ENCODE data around the gene BMAL1. TPM values are rescaled to one million over a fixed set of nuclear protein-coding genes. Genes with fewer than 3 reads are reported as not detected.

BMAL1 gene
- total RNA-seq, 4 donors from 2014 or later: 57.8 to 143 (median 80.8) TPM

- no peak for TF ChIP-seq CTCF (IDR thresholded peaks at IDR 0.05)
- no peak for TF ChIP-seq EP300 (IDR thresholded peaks at IDR 0.05)
- no peak for TF ChIP-seq POLR2AphosphoS5 (IDR thresholded peaks at IDR 0.05)
- no peak for TF ChIP-seq POLR2A (IDR thresholded peaks at IDR 0.05)
- 97% methylated on average over 9 of the region's 9 CpGs for WGBS
- Histone ChIP-seq H3K4me3 (no peak overlapping the region), H3K27me3 (no peaks in the 10 kb centered on the region), H3K27ac (no peak overlapping the region), H3K36me3 (peaks cover 94% of the 10 kb centered on the region), H3K9me3 (no peaks in the 10 kb centered on the region), H3K4me1 (no peaks in the 10 kb centered on the region)
- DNase-seq (ENCODE audit: low spot score in 2 of 2): no peak
These were observed 85.1 kb downstream of the BMAL1 start for GRCh38 chr11:13362596-13363109.

GRCh38 chr11:13364388-13364787 is 86.8 kb downstream of the BMAL1 start:
- 83% methylated on average over 2 of the region's 2 CpGs for WGBS
- Histone ChIP-seq H3K4me3 (no peak overlapping the region), H3K27ac (no peak overlapping the region), H3K9me3 (no peaks in the 10 kb centered on the region), H3K36me3 (peaks cover 95% of the 10 kb centered on the region), H3K4me1 (no peaks in the 10 kb centered on the region), H3K27me3 (no peaks in the 10 kb centered on the region)
- no peak for DNase-seq (ENCODE audit: low spot score in 2 of 2)
- TF ChIP-seq POLR2A (IDR thresholded peaks at IDR 0.05) (no peak), EP300 (IDR thresholded peaks at IDR 0.05) (no peak), POLR2AphosphoS5 (IDR thresholded peaks at IDR 0.05) (no peak), CTCF (IDR thresholded peaks at IDR 0.05) (no peak)

- H3K36me3 ChIP-seq: peaks cover 96% of the 10 kb centered on the region
- no peak for TF ChIP-seq CTCF (IDR thresholded peaks at IDR 0.05)
- TF ChIP-seq POLR2AphosphoS5 (IDR thresholded peaks at IDR 0.05): no peak
- no peak for TF ChIP-seq POLR2A (IDR thresholded peaks at IDR 0.05)
- TF ChIP-seq EP300 (IDR thresholded peaks at IDR 0.05): no peak
- H3K27ac ChIP-seq: no peak overlapping the region
- 90% methylated on average over 7 of the region's 7 CpGs for WGBS
- peak in 1 of 2 donors; percentile 15 for DNase-seq (ENCODE audit: low spot score in 2 of 2)
- H3K4me1 ChIP-seq: no peaks in the 10 kb centered on the region
- no peaks in the 10 kb centered on the region for H3K27me3 ChIP-seq
- no peaks in the 10 kb centered on the region for H3K9me3 ChIP-seq
- no peak overlapping the region for H3K4me3 ChIP-seq
These were observed 88.9 kb downstream of the BMAL1 start for GRCh38 chr11:13366266-13367026.

- no peak for DNase-seq (ENCODE audit: low spot score in 2 of 2)
- no peak for TF ChIP-seq CTCF (IDR thresholded peaks at IDR 0.05)
- TF ChIP-seq POLR2AphosphoS5 (IDR thresholded peaks at IDR 0.05): no peak
- TF ChIP-seq EP300 (IDR thresholded peaks at IDR 0.05): no peak
- no peak for TF ChIP-seq POLR2A (IDR thresholded peaks at IDR 0.05)
These were observed 89.5 kb downstream of the BMAL1 start for GRCh38 chr11:13367115-13367514.

GRCh38 chr11:13368041-13368446 is 90.5 kb downstream of the BMAL1 start:
- TF ChIP-seq CTCF (IDR thresholded peaks at IDR 0.05) (no peak), POLR2A (IDR thresholded peaks at IDR 0.05) (no peak), EP300 (IDR thresholded peaks at IDR 0.05) (no peak), POLR2AphosphoS5 (IDR thresholded peaks at IDR 0.05) (no peak)
- H3K36me3 ChIP-seq: peaks cover 96% of the 10 kb centered on the region
- no peak overlapping the region for H3K27ac ChIP-seq
- no peak overlapping the region for H3K4me3 ChIP-seq
- H3K9me3 ChIP-seq: no peaks in the 10 kb centered on the region
- 82% methylated on average over 5 of the region's 5 CpGs for WGBS
- DNase-seq (ENCODE audit: low spot score in 2 of 2): no peak
- H3K4me1 ChIP-seq: no peaks in the 10 kb centered on the region
- no peaks in the 10 kb centered on the region for H3K27me3 ChIP-seq

More at GRCh38 chr11:13367115-13367514, 89.5 kb downstream of the BMAL1 start:
- Histone ChIP-seq H3K4me1 (no peaks in the 10 kb centered on the region), H3K4me3 (no peak overlapping the region), H3K27me3 (no peaks in the 10 kb centered on the region), H3K9me3 (no peaks in the 10 kb centered on the region), H3K36me3 (peaks cover 96% of the 10 kb centered on the region), H3K27ac (no peak overlapping the region)
- 98% methylated on average over 4 of the region's 4 CpGs for WGBS

Measured in suprapubic skin (tissue), 4 donors.